NCI-H748 treated with DMSO at 0.1 percent for 48 hours (cell line): Measurements from ENCODE around the gene FAM135A.

Experiments
- DNase-seq: peaks from one replicate; lab custom pipeline; 2025; lab: John Stamatoyannopoulos, UW

Gene FAM135A

GRCh38 chr6:70413114-70413991 is at the start of gene FAM135A:
Gene FAM135A, plus strand, starts transcription at chr6:70413508. Its CDS starts 14,835 bp downstream, at chr6:70428343.
- peak; percentile 95 for DNase-seq

GRCh38 chr6:70363741-70364493 is 49.4 kb upstream of the FAM135A start:
- DNase-seq, result no peak

GRCh38 chr6:70369332-70369950 is 43.9 kb upstream of the FAM135A start:
- peak; percentile 69 for DNase-seq

GRCh38 chr6:70370496-70370895 is 42.8 kb upstream of the FAM135A start:
- no peak for DNase-seq

GRCh38 chr6:70371454-70372105 is 41.7 kb upstream of the FAM135A start:
- peak; percentile 79 for DNase-seq

GRCh38 chr6:70375166-70375565 is 38.1 kb upstream of the FAM135A start:
- no peak for DNase-seq

- DNase-seq, result no peak
Observed at GRCh38 chr6:70375882-70376281, 37.4 kb upstream of the FAM135A start.

GRCh38 chr6:70376628-70377027 is 36.7 kb upstream of the FAM135A start:
- DNase-seq, result no peak

- no peak for DNase-seq
Observed at GRCh38 chr6:70377372-70377771, 35.9 kb upstream of the FAM135A start.

GRCh38 chr6:70379473-70380013 is 33.8 kb upstream of the FAM135A start:
- no peak for DNase-seq

GRCh38 chr6:70380252-70380651 is 33.1 kb upstream of the FAM135A start:
- no peak for DNase-seq

- DNase-seq, result no peak
Observed at GRCh38 chr6:70380771-70381416, 32.4 kb upstream of the FAM135A start.

- DNase-seq, result no peak
Observed at GRCh38 chr6:70381417-70381782, 31.9 kb upstream of the FAM135A start.

- no peak for DNase-seq
Observed at GRCh38 chr6:70385901-70386300, 27.4 kb upstream of the FAM135A start.

- DNase-seq, result no peak
Observed at GRCh38 chr6:70388814-70389213, 24.5 kb upstream of the FAM135A start.

- no peak for DNase-seq
Observed at GRCh38 chr6:70389261-70389660, 24.0 kb upstream of the FAM135A start.

- peak; percentile 88 for DNase-seq
Observed at GRCh38 chr6:70390067-70390466, 23.2 kb upstream of the FAM135A start.

- no peak for DNase-seq
Observed at GRCh38 chr6:70391492-70391891, 21.8 kb upstream of the FAM135A start.

GRCh38 chr6:70394518-70395300 is 18.6 kb upstream of the FAM135A start:
- DNase-seq, result no peak

GRCh38 chr6:70395301-70395672 is 18.0 kb upstream of the FAM135A start:
- no peak for DNase-seq

- no peak for DNase-seq
Observed at GRCh38 chr6:70396163-70396562, 17.1 kb upstream of the FAM135A start.
